HG03575 (cell line): ENCODE measurements around the gene ABI3BP.
"Not testable (repeated sequence)": the region's sequence is repeated elsewhere in the genome, so short reads cannot be mapped to it uniquely, and the experiment has no call there.

Experiments used
- ATAC-seq: cut with Tn5 transposase; IDR thresholded peaks from one replicate; pipeline ENCODE4 v1.9.1; 2021; ENCODE audit not compliant: unreplicated experiment, insufficient number of reproducible peaks, low FRiP score; ENCODE audit errors: extremely low read depth

Gene ABI3BP

GRCh38 chr3:100993309-100993708 lies at the start of gene ABI3BP:
TSS of gene ABI3BP (minus strand) at chr3:100993421. CDS start at chr3:100993384, 37 bp downstream.
- ATAC-seq = no peak

GRCh38 chr3:101039285-101039684 lies 46.1 kb upstream of the ABI3BP start:
- ATAC-seq = no peak

- no peak for ATAC-seq
Measured at GRCh38 chr3:101038880-101039279, 45.7 kb upstream of the ABI3BP start.

- ATAC-seq = no peak
Measured at GRCh38 chr3:101038393-101038792, 45.2 kb upstream of the ABI3BP start.

GRCh38 chr3:101037613-101038012 lies 44.4 kb upstream of the ABI3BP start:
- ATAC-seq = no peak

GRCh38 chr3:101036676-101037075 lies 43.5 kb upstream of the ABI3BP start:
- ATAC-seq = no peak

GRCh38 chr3:101036213-101036618 lies 43.0 kb upstream of the ABI3BP start:
- no peak for ATAC-seq

GRCh38 chr3:101027286-101027685 lies 34.1 kb upstream of the ABI3BP start:
- ATAC-seq = no peak

- no peak for ATAC-seq
Measured at GRCh38 chr3:101026881-101027280, 33.7 kb upstream of the ABI3BP start.

- ATAC-seq = no peak
Measured at GRCh38 chr3:101026244-101026643, 33.0 kb upstream of the ABI3BP start.

GRCh38 chr3:101020351-101021015 lies 27.3 kb upstream of the ABI3BP start:
- ATAC-seq = no peak

GRCh38 chr3:101017017-101017416 lies 23.8 kb upstream of the ABI3BP start:
- ATAC-seq = no peak

- ATAC-seq = not testable (repeated sequence)
Measured at GRCh38 chr3:101012312-101012711, 19.1 kb upstream of the ABI3BP start.

GRCh38 chr3:101011136-101011535 lies 17.9 kb upstream of the ABI3BP start:
- ATAC-seq = no peak

- no peak for ATAC-seq
Measured at GRCh38 chr3:101010296-101010695, 17.1 kb upstream of the ABI3BP start.

- no peak for ATAC-seq
Measured at GRCh38 chr3:101009386-101009785, 16.2 kb upstream of the ABI3BP start.

GRCh38 chr3:100999160-100999559 lies 5.9 kb upstream of the ABI3BP start:
- ATAC-seq = no peak

GRCh38 chr3:100994809-100995208 lies 1.6 kb upstream of the ABI3BP start:
- no peak for ATAC-seq

- no peak for ATAC-seq
Measured at GRCh38 chr3:100994187-100994586, 966 bp upstream of the ABI3BP start.

- no peak for ATAC-seq
Measured at GRCh38 chr3:100992231-100993012, 799 bp downstream of the ABI3BP start.
